Measurements from ENCODE around the gene MFSD12. TPM values are rescaled to one million over a fixed set of nuclear protein-coding genes. Genes with fewer than 3 reads are reported as not detected.

Gene MFSD12
- total RNA-seq, 1 experiment from 2014 or later, result 131 TPM

DNA sequence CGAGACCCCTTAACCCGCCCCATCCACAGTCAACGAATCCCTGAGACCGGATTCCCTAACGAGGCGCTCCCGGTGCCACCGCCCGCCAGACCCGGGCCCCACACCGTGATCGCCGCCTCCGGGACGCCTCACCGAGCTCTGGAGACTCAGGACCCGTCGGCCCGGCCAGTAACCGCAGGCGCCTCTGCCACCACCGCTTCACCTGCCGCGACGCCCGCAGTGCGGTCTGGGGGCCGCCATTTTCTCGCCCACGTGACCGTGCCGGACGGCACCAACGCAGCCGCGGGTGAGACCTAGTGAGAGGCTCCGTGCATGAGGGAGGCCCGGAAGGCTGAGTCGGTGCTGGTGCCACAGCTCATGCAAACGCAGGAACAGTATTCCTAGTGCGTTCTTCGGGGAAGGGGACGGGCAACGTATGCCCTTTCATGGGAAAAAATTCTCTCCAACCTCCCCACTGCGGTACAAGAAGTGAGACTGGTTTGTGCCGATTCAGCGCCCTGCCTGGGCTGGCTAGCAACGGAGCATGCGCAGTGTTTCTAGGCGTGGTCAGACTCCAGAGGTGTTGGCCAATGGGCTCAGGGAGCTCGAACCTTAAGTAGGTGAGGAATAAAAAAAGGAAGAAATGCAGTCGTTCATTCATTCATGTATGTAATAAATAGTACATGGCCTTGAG is 56.8 kb downstream of the MFSD12 start, which contains the start of gene DOHH (continued):
- TF ChIP-seq, protein P1, sequence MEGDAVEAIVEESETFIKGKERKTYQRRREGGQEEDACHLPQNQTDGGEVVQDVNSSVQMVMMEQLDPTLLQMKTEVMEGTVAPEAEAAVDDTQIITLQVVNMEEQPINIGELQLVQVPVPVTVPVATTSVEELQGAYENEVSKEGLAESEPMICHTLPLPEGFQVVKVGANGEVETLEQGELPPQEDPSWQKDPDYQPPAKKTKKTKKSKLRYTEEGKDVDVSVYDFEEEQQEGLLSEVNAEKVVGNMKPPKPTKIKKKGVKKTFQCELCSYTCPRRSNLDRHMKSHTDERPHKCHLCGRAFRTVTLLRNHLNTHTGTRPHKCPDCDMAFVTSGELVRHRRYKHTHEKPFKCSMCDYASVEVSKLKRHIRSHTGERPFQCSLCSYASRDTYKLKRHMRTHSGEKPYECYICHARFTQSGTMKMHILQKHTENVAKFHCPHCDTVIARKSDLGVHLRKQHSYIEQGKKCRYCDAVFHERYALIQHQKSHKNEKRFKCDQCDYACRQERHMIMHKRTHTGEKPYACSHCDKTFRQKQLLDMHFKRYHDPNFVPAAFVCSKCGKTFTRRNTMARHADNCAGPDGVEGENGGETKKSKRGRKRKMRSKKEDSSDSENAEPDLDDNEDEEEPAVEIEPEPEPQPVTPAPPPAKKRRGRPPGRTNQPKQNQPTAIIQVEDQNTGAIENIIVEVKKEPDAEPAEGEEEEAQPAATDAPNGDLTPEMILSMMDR (IDR thresholded peaks at IDR 0.05 in 2 of 3, conservative IDR thresholded peaks at IDR 0.05 in 1 of 3; ENCODE audit: borderline replicate concordance in 1 of 3, insufficient read depth in 1 of 3, low read depth in 2 of 3, low read length in 2 of 3), result no peak
- no peak for TF ChIP-seq SRF (IDR thresholded peaks at IDR 0.05; ENCODE audit: low read depth)

GRCh38 chr19:3499738-3500428 is 57.5 kb downstream of the MFSD12 start:
- H3K27ac ChIP-seq (ENCODE audit: low read depth, low read length), result peak overlapping the region; percentile 78
- H3K4me1 ChIP-seq (ENCODE audit: control insufficient read depth in 1 of 2, insufficient read depth in 2 of 2, low read length in 2 of 2), result peaks cover 15 to 20% of the 10 kb centered on the region in 2 experiments; a peak in 3 of 4 replicates
- H3K36me3 ChIP-seq (ENCODE audit: control insufficient read depth in 1 of 2, insufficient read depth in 2 of 2, low read length in 2 of 2), result peaks cover 2 to 14% of the 10 kb centered on the region in 2 experiments; a peak in 2 of 4 replicates
- no peaks in the 10 kb centered on the region for H3K9me2 ChIP-seq (ENCODE audit: insufficient read depth)
- ChIA-PET CTCF (interaction anchor here (2.3 kb wide), 1 partner anchor 15 kb away, joined by 17 read pairs; no protein-coding TSS in a partner anchor), POLR2A (interaction anchor here (1.0 to 1.3 kb wide), 2 partner anchors 74 to 224 kb away, joined by 3 to 5 read pairs; no protein-coding TSS in a partner anchor), RAD21 (ENCODE audit: low non-redundant PET in 1 of 2, low total read pairs in 2 of 2, uncharacterized antibody in 2 of 2, unreplicated experiment in 2 of 2) (interaction anchor here in 1 of 2 experiments (0.6 kb wide), 1 partner anchor 65 kb away, joined by 3 read pairs; no protein-coding TSS in a partner anchor)
- peak overlapping the region; percentile 81 to 98 for H3K4me3 ChIP-seq (replicated peaks in 1 of 2; ENCODE audit: low read depth in 1 of 2, low read length in 2 of 2)
- peak overlapping the region; percentile 80 for H3K4me2 ChIP-seq (ENCODE audit: low read length)
- DNase-seq (ENCODE audit: low read depth, low spot score), result no peak
- 0 out of 2 replicates have a peak, but pooled peaks have one; percentile 34 for TF ChIP-seq ZFX (IDR thresholded peaks at IDR 0.05)
- TF ChIP-seq POLR2A (IDR thresholded peaks at IDR 0.05; ENCODE audit: borderline replicate concordance, extremely low read depth, insufficient read depth, insufficient read length), result no peak
- intact Hi-C loops (cut with micrococcal nuclease), result no loop called here
- peak; percentile 49 for ATAC-seq
- H4K20me1 ChIP-seq (ENCODE audit: insufficient read depth), result no peaks in the 10 kb centered on the region
- H2AFZ ChIP-seq (ENCODE audit: low read depth, low read length, poor library complexity, severe bottlenecking), result no peak overlapping the region
- H3K9me3 ChIP-seq (ENCODE audit: control insufficient read depth in 1 of 2, insufficient read depth in 1 of 2, low read depth in 1 of 2, low read length in 2 of 2), result no peaks in the 10 kb centered on the region
- H3K27me3 ChIP-seq (ENCODE audit: insufficient read depth, low read length), result no peaks in the 10 kb centered on the region
- peak overlapping the region; percentile 86 for H3K9ac ChIP-seq (ENCODE audit: low read length)
- TSS peak; percentile 71 for BruUV-seq (replicated peaks)
- peaks cover 38% of the 10 kb centered on the region for H3K79me2 ChIP-seq (ENCODE audit: insufficient read depth, low read length)
